Activated CD8-positive, alpha-beta T cell treated with anti-CD3 and anti-CD28 coated beads for 36 hours (primary cell): ENCODE measurements around the gene EHBP1. TPM values are rescaled to one million over a fixed set of nuclear protein-coding genes. Genes with fewer than 3 reads are reported as not detected.

Source experiments
- ATAC-seq: fragments of 200-7000 bp; cut with Tn5 transposase; one replicate; pipeline ENCODE4 v1.10.0; 2021; ENCODE audit warnings: mild to moderate bottlenecking, moderate library complexity
- CTCF ChIA-PET: fragments of 350-600 bp; sonication (Branson Sonifier 250); formaldehyde crosslinking; loops from one replicate; lab custom pipeline; 2021; ENCODE audit warnings: antibody characterized with exemption; lab: Charles Lee
- POLR2A ChIA-PET: fragments of 350-600 bp; sonication (Branson Sonifier 250); formaldehyde crosslinking; loops from one replicate; lab custom pipeline; 2021; ENCODE audit warnings: antibody characterized with exemption; lab: Charles Lee
- DNase-seq: peaks from one replicate; pipeline ENCODE4 v3.0.0-alpha.2; 2020
- H3K27ac Mint-ChIP-seq: one replicate; pipeline ENCODE4 v1.8.0; 2021; ENCODE audit warnings: mild to moderate bottlenecking, mixed read lengths
- H3K27me3 Mint-ChIP-seq: one replicate; pipeline ENCODE4 v1.8.0; 2021; ENCODE audit warnings: mixed read lengths
- H3K36me3 Mint-ChIP-seq: one replicate; pipeline ENCODE4 v1.8.0; 2021; ENCODE audit warnings: low read depth, mixed read lengths
- H3K4me1 Mint-ChIP-seq: one replicate; pipeline ENCODE4 v1.8.0; 2021; ENCODE audit warnings: low read depth, mixed read lengths
- H3K4me3 Mint-ChIP-seq: one replicate; pipeline ENCODE4 v1.8.0; 2021; ENCODE audit warnings: mild to moderate bottlenecking, moderate library complexity, mixed read lengths
- H3K9me3 Mint-ChIP-seq: one replicate; pipeline ENCODE4 v1.8.0; 2021; ENCODE audit warnings: mixed read lengths
- intact Hi-C: fragments of 100-400 bp; cut with micrococcal nuclease; formaldehyde crosslinking; loops from one replicate; pipeline ENCODE4 v1.10.0; 2022
- total RNA-seq, 2 experiments: library from RNA; stranded (reverse); gene quantifications; one replicate each; pipeline ENCODE4 v1.2.3, GENCODE V29; 2021
- TF ChIP-seq, protein P1 (sequence below): fragments of 200-600 bp; IDR thresholded peaks from one replicate; pipeline ENCODE4 v1.8.0; 2022; ENCODE audit warnings: antibody characterized with exemption, mild to moderate bottlenecking

The EHBP1 gene
- total RNA-seq, 2 experiments from 2014 or later: 24.1 to 24.3 TPM

GRCh38 chr2:62852254-62852653, 146.7 kb downstream of the EHBP1 start:
- Mint-ChIP-seq H3K27me3 (no peaks in the 10 kb centered on the region), H3K4me1 (no peaks in the 10 kb centered on the region), H3K9me3 (no peaks in the 10 kb centered on the region), H3K4me3 (no peak overlapping the region), H3K36me3 (peaks cover 5% of the 10 kb centered on the region), H3K27ac (no peak overlapping the region)
- TF ChIP-seq, protein P1, sequence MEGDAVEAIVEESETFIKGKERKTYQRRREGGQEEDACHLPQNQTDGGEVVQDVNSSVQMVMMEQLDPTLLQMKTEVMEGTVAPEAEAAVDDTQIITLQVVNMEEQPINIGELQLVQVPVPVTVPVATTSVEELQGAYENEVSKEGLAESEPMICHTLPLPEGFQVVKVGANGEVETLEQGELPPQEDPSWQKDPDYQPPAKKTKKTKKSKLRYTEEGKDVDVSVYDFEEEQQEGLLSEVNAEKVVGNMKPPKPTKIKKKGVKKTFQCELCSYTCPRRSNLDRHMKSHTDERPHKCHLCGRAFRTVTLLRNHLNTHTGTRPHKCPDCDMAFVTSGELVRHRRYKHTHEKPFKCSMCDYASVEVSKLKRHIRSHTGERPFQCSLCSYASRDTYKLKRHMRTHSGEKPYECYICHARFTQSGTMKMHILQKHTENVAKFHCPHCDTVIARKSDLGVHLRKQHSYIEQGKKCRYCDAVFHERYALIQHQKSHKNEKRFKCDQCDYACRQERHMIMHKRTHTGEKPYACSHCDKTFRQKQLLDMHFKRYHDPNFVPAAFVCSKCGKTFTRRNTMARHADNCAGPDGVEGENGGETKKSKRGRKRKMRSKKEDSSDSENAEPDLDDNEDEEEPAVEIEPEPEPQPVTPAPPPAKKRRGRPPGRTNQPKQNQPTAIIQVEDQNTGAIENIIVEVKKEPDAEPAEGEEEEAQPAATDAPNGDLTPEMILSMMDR: no peak
- intact Hi-C loops: no loop called here
- DNase-seq: no peak
- no peak for ATAC-seq
- ChIA-PET POLR2A (no interaction called here), CTCF (no interaction called here)

DNA sequence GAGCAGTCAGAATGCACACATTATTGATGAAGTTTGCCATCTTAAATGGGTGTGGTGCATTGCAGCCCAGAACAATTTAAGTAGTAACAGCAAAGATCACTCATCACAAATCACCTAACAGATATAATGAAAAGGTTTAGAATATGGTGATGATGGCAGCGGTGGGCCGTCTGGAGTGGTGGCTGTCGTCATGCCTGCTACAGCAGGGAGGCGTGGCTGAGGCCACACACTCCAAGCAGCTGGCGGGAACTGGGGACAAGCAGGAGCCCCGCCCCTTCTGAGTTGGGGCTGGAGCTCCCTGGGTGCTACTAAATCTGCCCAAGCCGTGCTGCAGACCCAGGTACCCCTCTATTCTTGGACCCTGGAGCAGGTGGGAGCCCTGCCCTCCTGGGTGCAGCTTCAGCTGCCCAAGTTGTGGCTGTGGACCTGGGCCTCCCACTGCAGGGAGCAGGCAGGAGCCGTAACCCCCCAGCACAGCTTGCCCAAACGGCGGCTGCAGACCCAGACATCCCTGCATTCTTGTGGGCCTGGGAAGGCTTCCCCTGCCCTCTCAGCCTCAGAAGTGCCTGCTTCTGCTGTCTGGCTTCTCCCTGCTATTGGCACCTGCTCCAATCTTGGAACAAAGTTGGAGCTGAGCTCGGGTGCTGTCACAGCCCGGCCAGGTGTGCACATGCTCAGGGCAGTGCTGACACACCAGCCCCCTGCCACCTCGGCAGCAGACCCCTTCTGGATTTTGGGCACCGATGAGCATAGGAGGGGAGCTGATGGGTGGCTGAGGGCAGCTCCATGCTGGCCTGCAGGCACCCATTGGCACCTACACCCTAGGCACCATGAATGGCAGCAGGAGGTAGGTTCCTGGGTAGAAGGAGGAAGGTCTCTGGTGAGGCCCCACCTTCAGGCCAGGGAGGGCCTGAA, 149.3 kb downstream of the EHBP1 start:
- peaks cover 3% of the 10 kb centered on the region for H3K36me3 Mint-ChIP-seq
- ChIA-PET CTCF (no interaction called here), POLR2A (interaction anchor here (0.5 kb wide), 1 partner anchor 61 kb away, joined by 3 read pairs; no protein-coding TSS in a partner anchor)
- H3K27me3 Mint-ChIP-seq: no peaks in the 10 kb centered on the region
- no peaks in the 10 kb centered on the region for H3K9me3 Mint-ChIP-seq
- TF ChIP-seq, protein P1: no peak
- H3K4me3 Mint-ChIP-seq: no peak overlapping the region
- H3K27ac Mint-ChIP-seq: no peak overlapping the region
- H3K4me1 Mint-ChIP-seq: no peaks in the 10 kb centered on the region
- DNase-seq (no peak), ATAC-seq (no peak)
- intact Hi-C loops: no loop called here

GRCh38 chr2:62856228-62857040, 150.9 kb downstream of the EHBP1 start:
- Mint-ChIP-seq H3K36me3 (peaks cover 4% of the 10 kb centered on the region), H3K4me1 (no peaks in the 10 kb centered on the region), H3K27me3 (no peaks in the 10 kb centered on the region), H3K27ac (no peak overlapping the region), H3K9me3 (no peaks in the 10 kb centered on the region), H3K4me3 (no peak overlapping the region)
- ChIA-PET CTCF (no interaction called here), POLR2A (no interaction called here)
- no peak for DNase-seq
- no peak for ATAC-seq
- intact Hi-C loops: no loop called here
- TF ChIP-seq, protein P1: no peak

DNA sequence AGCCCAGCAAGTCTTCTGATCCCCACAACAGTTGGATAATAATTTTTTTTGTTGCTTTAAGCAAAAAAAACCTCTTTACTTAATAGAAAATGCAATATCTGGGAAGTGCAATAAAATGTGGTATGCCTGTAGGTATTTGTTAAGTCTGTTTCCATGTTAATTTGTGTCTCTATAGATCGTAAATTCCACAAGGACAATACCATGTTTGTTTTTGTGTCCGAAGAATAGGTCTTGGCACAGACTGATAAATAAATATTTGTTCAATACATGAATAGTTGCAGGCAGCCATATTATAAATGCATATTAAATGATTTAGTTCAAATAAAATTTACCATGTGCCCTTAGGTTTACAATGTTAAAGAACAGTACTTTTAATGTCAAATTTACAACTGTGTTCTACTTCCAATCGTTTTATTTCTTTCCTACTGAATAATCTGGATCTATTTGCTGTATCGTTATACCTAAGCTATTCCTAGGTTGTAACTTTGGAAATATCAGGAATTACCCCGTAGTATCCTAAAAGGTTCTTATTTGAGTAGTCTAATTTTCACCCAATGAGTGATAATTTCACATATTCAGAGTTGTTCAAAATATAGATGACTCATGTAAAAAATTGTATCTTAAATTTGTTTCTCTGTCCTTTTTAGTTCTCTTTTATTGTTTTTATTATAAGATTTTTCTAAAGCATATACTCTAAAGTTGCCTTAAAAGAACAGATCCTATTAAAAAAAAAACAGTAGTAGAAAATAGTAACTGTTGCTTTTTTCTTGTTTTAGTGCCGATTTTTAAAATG, 151.8 kb downstream of the EHBP1 start:
- POLR2A ChIA-PET: no interaction called here
- no peak for DNase-seq
- no peaks in the 10 kb centered on the region for H3K4me1 Mint-ChIP-seq

More for the DNA sequence above, 151.8 kb downstream of the EHBP1 start:
- no peak overlapping the region for H3K27ac Mint-ChIP-seq
- H3K27me3 Mint-ChIP-seq: no peaks in the 10 kb centered on the region
- no peak overlapping the region for H3K4me3 Mint-ChIP-seq
- CTCF ChIA-PET: no interaction called here
- no peaks in the 10 kb centered on the region for H3K9me3 Mint-ChIP-seq
- H3K36me3 Mint-ChIP-seq: peaks cover 6% of the 10 kb centered on the region
- ATAC-seq: no peak
- intact Hi-C loops: no loop called here
- TF ChIP-seq, protein P1: no peak
